GM23338 (cell line): ENCODE results near the gene WDR62. TPM values are rescaled to one million over a fixed set of nuclear protein-coding genes. Genes with fewer than 3 reads are reported as not detected.

Source experiments
- ATAC-seq: fragments of 200-7000 bp; cut with Tn5 transposase; 3 replicates; pipeline ENCODE4 v1.9.1; 2020
- DNase-seq: peaks from one replicate; pipeline ENCODE4 v3.0.0-alpha.2; 2015; ENCODE audit warnings: low spot score
- H2AFZ ChIP-seq: fragments of 200-600 bp; sonication (generic); 2 replicates; pipeline ENCODE4 v1.8.0; 2016; ENCODE audit warnings: antibody characterized with exemption, mild to moderate bottlenecking, moderate library complexity
- H3F3A ChIP-seq: fragments of 200-600 bp; sonication (generic); replicated peaks from 2 replicates; pipeline ENCODE4 v1.8.0; 2017; ENCODE audit warnings: antibody characterized with exemption, mixed run types, low read depth
- H3K27ac ChIP-seq: fragments of 200-600 bp; sonication (generic); 2 replicates; pipeline ENCODE4 v1.6.1; 2016; ENCODE audit warnings: low read depth
- H3K27me3 ChIP-seq: fragments of 200-600 bp; sonication (generic); 2 replicates; pipeline ENCODE4 v1.8.0; 2016; ENCODE audit warnings: mild to moderate bottlenecking, mixed run types, moderate library complexity; ENCODE audit not compliant: insufficient read depth
- H3K36me3 ChIP-seq: fragments of 200-600 bp; sonication (generic); 2 replicates; pipeline ENCODE4 v1.8.0; 2016; ENCODE audit warnings: mild to moderate bottlenecking; ENCODE audit not compliant: insufficient read depth
- H3K4me1 ChIP-seq: fragments of 200-600 bp; sonication (generic); 2 replicates; pipeline ENCODE4 v1.8.0; 2016; ENCODE audit warnings: mild to moderate bottlenecking, moderate library complexity; ENCODE audit not compliant: insufficient read depth
- H3K4me2 ChIP-seq: fragments of 200-600 bp; sonication (generic); 2 replicates; pipeline ENCODE4 v1.7.1; 2017; ENCODE audit warnings: mixed run types
- H3K4me3 ChIP-seq: fragments of 200-600 bp; sonication (generic); 2 replicates; pipeline ENCODE4 v1.6.1; 2016; ENCODE audit warnings: mixed run types
- H3K79me2 ChIP-seq: fragments of 200-600 bp; sonication (generic); replicated peaks from 2 replicates; pipeline ENCODE4 v1.8.0; 2017; ENCODE audit warnings: mild to moderate bottlenecking; ENCODE audit not compliant: insufficient read depth
- H3K9me2 ChIP-seq: fragments of 200-600 bp; sonication (generic); 2 replicates; pipeline ENCODE4 v1.8.0; 2017; ENCODE audit not compliant: insufficient read depth
- H4K20me1 ChIP-seq: fragments of 200-600 bp; sonication (generic); replicated peaks from 2 replicates; pipeline ENCODE4 v1.8.0; 2017; ENCODE audit warnings: mild to moderate bottlenecking; ENCODE audit not compliant: insufficient read depth
- H3K27ac Mint-ChIP-seq: 2 replicates; pipeline ENCODE4 v1.8.0; 2020; ENCODE audit warnings: inconsistent platforms, mild to moderate bottlenecking, moderate library complexity, mixed read lengths
- H3K27me3 Mint-ChIP-seq: 3 replicates; pipeline ENCODE4 v1.8.0; 2022; ENCODE audit warnings: low read depth, mild to moderate bottlenecking, moderate library complexity, mixed read lengths, inconsistent platforms; ENCODE audit not compliant: insufficient read depth, poor library complexity
- H3K36me3 Mint-ChIP-seq: 3 replicates; pipeline ENCODE4 v1.8.0; 2021; ENCODE audit warnings: low read depth, mild to moderate bottlenecking, inconsistent platforms, moderate library complexity, mixed read lengths
- H3K4me1 Mint-ChIP-seq: 3 replicates; pipeline ENCODE4 v1.8.0; 2020; ENCODE audit warnings: mild to moderate bottlenecking, inconsistent platforms, mixed read lengths
- H3K4me3 Mint-ChIP-seq: 3 replicates; pipeline ENCODE4 v1.8.0; 2021; ENCODE audit warnings: moderate library complexity, mild to moderate bottlenecking, inconsistent platforms, mixed read lengths
- H3K9me3 Mint-ChIP-seq: 3 replicates; pipeline ENCODE4 v1.8.0; 2020; ENCODE audit warnings: moderate library complexity, mild to moderate bottlenecking, inconsistent platforms, mixed read lengths
- CREB1 ChIP-seq: fragments of 250-450 bp; sonication (Bioruptor Pico); IDR thresholded peaks from 2 replicates; pipeline ENCODE4 v1.5.0; 2020; ENCODE audit warnings: low read depth, mild to moderate bottlenecking, moderate library complexity
- ETS1 ChIP-seq: IDR thresholded peaks from 2 replicates; pipeline ENCODE4 v1.6.1; 2016; ENCODE audit warnings: antibody characterized with exemption
- EZH2phosphoT487 ChIP-seq: fragments of 200-600 bp; sonication (generic); IDR thresholded peaks from one replicate; pipeline ENCODE4 v1.8.1; 2018; ENCODE audit warnings: antibody characterized with exemption; ENCODE audit not compliant: unreplicated experiment
- JUNB ChIP-seq: IDR thresholded peaks from one replicate; pipeline ENCODE4 v1.6.1; 2016; ENCODE audit warnings: antibody characterized with exemption; ENCODE audit not compliant: unreplicated experiment
- NANOG ChIP-seq: IDR thresholded peaks from 2 replicates; pipeline ENCODE4 v1.6.1; 2016; ENCODE audit warnings: antibody characterized with exemption, borderline replicate concordance
- POLR2AphosphoS5 ChIP-seq: IDR thresholded peaks from 2 replicates; pipeline ENCODE4 v1.6.1; 2016; ENCODE audit warnings: antibody characterized with exemption, low read depth
- REST ChIP-seq: IDR thresholded peaks from one replicate; pipeline ENCODE4 v1.6.1; 2018; ENCODE audit warnings: antibody characterized with exemption; ENCODE audit not compliant: unreplicated experiment
- STAT1 ChIP-seq: IDR thresholded peaks from one replicate; pipeline ENCODE4 v1.6.1; 2016; ENCODE audit warnings: antibody characterized with exemption; ENCODE audit not compliant: unreplicated experiment
- ZNF114 ChIP-seq: fragments of 250-450 bp; sonication (Bioruptor Pico); IDR thresholded peaks from 2 replicates; pipeline ENCODE4 v1.5.0; 2020; ENCODE audit warnings: mild to moderate bottlenecking, moderate library complexity
- ZNF331 ChIP-seq: fragments of 250-450 bp; sonication (Bioruptor Pico); IDR thresholded peaks from 2 replicates; pipeline ENCODE4 v1.5.0; 2020; ENCODE audit warnings: low read depth, mild to moderate bottlenecking, moderate library complexity
- ZNF462 ChIP-seq: fragments of 250-450 bp; sonication (Bioruptor Pico); IDR thresholded peaks from 2 replicates; pipeline ENCODE4 v1.5.0; 2020; ENCODE audit warnings: mild to moderate bottlenecking, moderate library complexity
- polyA plus RNA-seq: library from polyadenylated mRNA; unstranded; fragments of >200 nt; fragmentation: Nextera tagmentation; extraction: Ambion mirVana; gene quantifications from 2 replicates; pipeline ENCODE4 v1.2.1, GENCODE V29; 2016
- total RNA-seq: library from RNA; depleted of rRNA; stranded (reverse); fragments of >200 nt; shearing (Covaris generic); gene quantifications from 2 replicates; pipeline ENCODE4 v1.2.3, GENCODE V29; 2014

WDR62 gene
- total and polyA plus RNA-seq, 2 experiments from 2014 or later, result 14.1 to 45.4 TPM

GRCh38 chr19:36084231-36085009 is 29.7 kb downstream of the WDR62 start:
- Mint-ChIP-seq H3K4me1 (no peaks in the 10 kb centered on the region), H3K9me3 (no peaks in the 10 kb centered on the region), H3K27ac (no peak overlapping the region), H3K27me3 (peaks cover 9% of the 10 kb centered on the region), H3K4me3 (no peak overlapping the region), H3K36me3 (peaks cover 77% of the 10 kb centered on the region)
- Histone ChIP-seq H3K79me2 (no peaks in the 10 kb centered on the region), H3F3A (0 out of 2 replicates have a peak, but pooled peaks cover 6% of the 10 kb centered on the region), H3K4me3 (no peak overlapping the region), H3K27ac (no peak overlapping the region), H3K4me2 (no peak overlapping the region), H3K27me3 (no peaks in the 10 kb centered on the region), H3K36me3 (peaks cover 46% of the 10 kb centered on the region), H3K9me2 (no peaks in the 10 kb centered on the region), H3K4me1 (no peaks in the 10 kb centered on the region), H4K20me1 (peaks cover 10% of the 10 kb centered on the region), H2AFZ (no peak overlapping the region)
- TF ChIP-seq EZH2phosphoT487 (no peak), STAT1 (no peak), REST (no peak), ZNF331 (CRISPR knock-in tag) (no peak), POLR2AphosphoS5 (no peak), ZNF462 (no peak), ZNF114 (CRISPR knock-in tag) (no peak), JUNB (no peak), CREB1 (CRISPR knock-in tag) (no peak), ETS1 (no peak), NANOG (no peak)
- ATAC-seq (no peak), DNase-seq (no peak)
